ENCODE results near the gene LEFTY1.

The LEFTY1 gene

GRCh38 chr1:225907341-225907740, 18.4 kb upstream of the LEFTY1 start:
- Histone ChIP-seq H3K27me3 (ENCODE audit: insufficient read depth, low read length, poor library complexity, severe bottlenecking) (no peaks in the 10 kb centered on the region), H3K4me1 (ENCODE audit: insufficient read depth, low read length, poor library complexity, severe bottlenecking) (no peaks in the 10 kb centered on the region), H3K9ac (ENCODE audit: low read depth, low read length, poor library complexity, severe bottlenecking) (no peak overlapping the region), H3K9me2 (replicated peaks; ENCODE audit: low read depth, low read length) (no peaks in the 10 kb centered on the region), H4K20me1 (ENCODE audit: insufficient read depth, low read length, poor library complexity, severe bottlenecking) (no peaks in the 10 kb centered on the region), H3K4me2 (ENCODE audit: low read depth, low read length, poor library complexity, severe bottlenecking) (no peak overlapping the region), H3K9me3 (ENCODE audit: insufficient read depth, low read depth, low read length) (no peaks in the 10 kb centered on the region), H3K4me3 (ENCODE audit: low read length, poor library complexity, severe bottlenecking) (no peak overlapping the region), H3K36me3 (ENCODE audit: insufficient read depth, low read length) (no peaks in the 10 kb centered on the region), H3F3A (ENCODE audit: low read depth) (no peaks in the 10 kb centered on the region), H2AFZ (ENCODE audit: low read length) (no peak overlapping the region), H3K79me2 (ENCODE audit: insufficient read depth, low read length) (no peaks in the 10 kb centered on the region)
- TF ChIP-seq CTCF (conservative IDR thresholded peaks at IDR 0.05; ENCODE audit: low read length): no peak
- no peak for TF ChIP-seq EZH2phosphoT487 (IDR thresholded peaks at IDR 0.05; ENCODE audit: borderline replicate concordance)

- H3K9ac ChIP-seq (ENCODE audit: low read depth, low read length, poor library complexity, severe bottlenecking): no peak overlapping the region
- no peaks in the 10 kb centered on the region for H3K27me3 ChIP-seq (ENCODE audit: insufficient read depth, low read length, poor library complexity, severe bottlenecking)
- no peaks in the 10 kb centered on the region for H3K9me2 ChIP-seq (replicated peaks; ENCODE audit: low read depth, low read length)
- H3F3A ChIP-seq (ENCODE audit: low read depth): no peaks in the 10 kb centered on the region
- H3K36me3 ChIP-seq (ENCODE audit: insufficient read depth, low read length): no peaks in the 10 kb centered on the region
- no peak overlapping the region for H3K4me2 ChIP-seq (ENCODE audit: low read depth, low read length, poor library complexity, severe bottlenecking)
- H4K20me1 ChIP-seq (ENCODE audit: insufficient read depth, low read length, poor library complexity, severe bottlenecking): no peaks in the 10 kb centered on the region
- H3K79me2 ChIP-seq (ENCODE audit: insufficient read depth, low read length): no peaks in the 10 kb centered on the region
- no peak overlapping the region for H3K4me3 ChIP-seq (ENCODE audit: low read length, poor library complexity, severe bottlenecking)
- no peak overlapping the region for H2AFZ ChIP-seq (ENCODE audit: low read length)
- no peaks in the 10 kb centered on the region for H3K9me3 ChIP-seq (ENCODE audit: insufficient read depth, low read depth, low read length)
- no peaks in the 10 kb centered on the region for H3K4me1 ChIP-seq (ENCODE audit: insufficient read depth, low read length, poor library complexity, severe bottlenecking)
- TF ChIP-seq EZH2phosphoT487 (IDR thresholded peaks at IDR 0.05; ENCODE audit: borderline replicate concordance): no peak
- no peak for TF ChIP-seq CTCF (conservative IDR thresholded peaks at IDR 0.05; ENCODE audit: low read length)
These were observed 17.5 kb upstream of the LEFTY1 start for GRCh38 chr1:225906467-225906866.

GRCh38 chr1:225903623-225904022, 14.7 kb upstream of the LEFTY1 start:
- no peaks in the 10 kb centered on the region for H3K4me1 ChIP-seq (ENCODE audit: insufficient read depth, low read length, poor library complexity, severe bottlenecking)
- no peak overlapping the region for H2AFZ ChIP-seq (ENCODE audit: low read length)
- no peaks in the 10 kb centered on the region for H3K9me3 ChIP-seq (ENCODE audit: insufficient read depth, low read depth, low read length)
- no peaks in the 10 kb centered on the region for H3K36me3 ChIP-seq (ENCODE audit: insufficient read depth, low read length)
- no peaks in the 10 kb centered on the region for H3K79me2 ChIP-seq (ENCODE audit: insufficient read depth, low read length)
- no peak overlapping the region for H3K9ac ChIP-seq (ENCODE audit: low read depth, low read length, poor library complexity, severe bottlenecking)
- no peak overlapping the region for H3K4me3 ChIP-seq (ENCODE audit: low read length, poor library complexity, severe bottlenecking)
- H3K4me2 ChIP-seq (ENCODE audit: low read depth, low read length, poor library complexity, severe bottlenecking): no peak overlapping the region
- H4K20me1 ChIP-seq (ENCODE audit: insufficient read depth, low read length, poor library complexity, severe bottlenecking): no peaks in the 10 kb centered on the region
- H3F3A ChIP-seq (ENCODE audit: low read depth): no peaks in the 10 kb centered on the region
- no peaks in the 10 kb centered on the region for H3K27me3 ChIP-seq (ENCODE audit: insufficient read depth, low read length, poor library complexity, severe bottlenecking)
- no peaks in the 10 kb centered on the region for H3K9me2 ChIP-seq (replicated peaks; ENCODE audit: low read depth, low read length)
- TF ChIP-seq EZH2phosphoT487 (IDR thresholded peaks at IDR 0.05; ENCODE audit: borderline replicate concordance) (no peak), CTCF (conservative IDR thresholded peaks at IDR 0.05; ENCODE audit: low read length) (no peak)

Measured in Loucy (cell line).